Lower lobe of right lung (tissue), 2 donors: ENCODE data around the gene TRMT11. TPM values are rescaled to one million over a fixed set of nuclear protein-coding genes. Genes with fewer than 3 reads are reported as not detected.

ENCODE experiments used
- ATAC-seq, 2 donors: fragments of 200-7000 bp; cut with Tn5 transposase; one replicate each; pipeline ENCODE4 v1.9.1; 2020 to 2022; ENCODE audit warnings: mild to moderate bottlenecking in 2 of 2, moderate library complexity in 2 of 2
- DNase-seq: peaks from one replicate; pipeline ENCODE4 v3.0.0-alpha.2; 2020
- H3K27ac ChIP-seq: fragments of 200-600 bp; one replicate; pipeline ENCODE4 v1.8.0; 2022
- H3K27me3 ChIP-seq: fragments of 200-600 bp; one replicate; pipeline ENCODE4 v1.8.0; 2022; ENCODE audit warnings: low read depth
- H3K36me3 ChIP-seq: fragments of 200-600 bp; one replicate; pipeline ENCODE4 v1.8.0; 2022; ENCODE audit warnings: mild to moderate bottlenecking
- H3K4me1 ChIP-seq: fragments of 200-600 bp; one replicate; pipeline ENCODE4 v1.8.0; 2022
- H3K4me3 ChIP-seq: fragments of 200-600 bp; one replicate; pipeline ENCODE4 v1.8.0; 2022; ENCODE audit warnings: mild to moderate bottlenecking
- H3K9me3 ChIP-seq: fragments of 200-600 bp; one replicate; pipeline ENCODE4 v1.8.0; 2022
- intact Hi-C: fragments of 100-400 bp; cut with DNase I; formaldehyde crosslinking; loops from one replicate; pipeline ENCODE4 v1.11.0; 2022
- total RNA-seq: library from RNA; stranded (reverse); fragmentation: NEBNext Ultra II Directional; extraction: Animal tissue kit (Norgen Biotek cat#: 25700); gene quantifications from one replicate; pipeline ENCODE4 v1.2.1, GENCODE V29; 2021
- TF ChIP-seq, protein P1 (sequence below): fragments of 200-600 bp; IDR thresholded peaks from one replicate; pipeline ENCODE4 v1.8.0; 2022; ENCODE audit warnings: antibody characterized with exemption, mild to moderate bottlenecking
- donor health status: DM: no; HTN: yes; CAD: no; lungs with severe emphysema.

TRMT11 gene
- total RNA-seq, 1 donor from 2014 or later, result 17.1 TPM

- DNase-seq (no peak), ATAC-seq (peak; percentile 8 to 31)
- Histone ChIP-seq H3K36me3 (no peaks in the 10 kb centered on the region), H3K27ac (peak overlapping the region; percentile 86), H3K27me3 (no peaks in the 10 kb centered on the region), H3K9me3 (no peaks in the 10 kb centered on the region), H3K4me1 (peaks cover 21% of the 10 kb centered on the region), H3K4me3 (peak overlapping the region; percentile 85)
- intact Hi-C loops, result no loop called here
- TF ChIP-seq, protein P1, sequence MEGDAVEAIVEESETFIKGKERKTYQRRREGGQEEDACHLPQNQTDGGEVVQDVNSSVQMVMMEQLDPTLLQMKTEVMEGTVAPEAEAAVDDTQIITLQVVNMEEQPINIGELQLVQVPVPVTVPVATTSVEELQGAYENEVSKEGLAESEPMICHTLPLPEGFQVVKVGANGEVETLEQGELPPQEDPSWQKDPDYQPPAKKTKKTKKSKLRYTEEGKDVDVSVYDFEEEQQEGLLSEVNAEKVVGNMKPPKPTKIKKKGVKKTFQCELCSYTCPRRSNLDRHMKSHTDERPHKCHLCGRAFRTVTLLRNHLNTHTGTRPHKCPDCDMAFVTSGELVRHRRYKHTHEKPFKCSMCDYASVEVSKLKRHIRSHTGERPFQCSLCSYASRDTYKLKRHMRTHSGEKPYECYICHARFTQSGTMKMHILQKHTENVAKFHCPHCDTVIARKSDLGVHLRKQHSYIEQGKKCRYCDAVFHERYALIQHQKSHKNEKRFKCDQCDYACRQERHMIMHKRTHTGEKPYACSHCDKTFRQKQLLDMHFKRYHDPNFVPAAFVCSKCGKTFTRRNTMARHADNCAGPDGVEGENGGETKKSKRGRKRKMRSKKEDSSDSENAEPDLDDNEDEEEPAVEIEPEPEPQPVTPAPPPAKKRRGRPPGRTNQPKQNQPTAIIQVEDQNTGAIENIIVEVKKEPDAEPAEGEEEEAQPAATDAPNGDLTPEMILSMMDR, result no peak
Observed at GRCh38 chr6:125987026-125987617, 782 bp downstream of the TRMT11 start.

DNA sequence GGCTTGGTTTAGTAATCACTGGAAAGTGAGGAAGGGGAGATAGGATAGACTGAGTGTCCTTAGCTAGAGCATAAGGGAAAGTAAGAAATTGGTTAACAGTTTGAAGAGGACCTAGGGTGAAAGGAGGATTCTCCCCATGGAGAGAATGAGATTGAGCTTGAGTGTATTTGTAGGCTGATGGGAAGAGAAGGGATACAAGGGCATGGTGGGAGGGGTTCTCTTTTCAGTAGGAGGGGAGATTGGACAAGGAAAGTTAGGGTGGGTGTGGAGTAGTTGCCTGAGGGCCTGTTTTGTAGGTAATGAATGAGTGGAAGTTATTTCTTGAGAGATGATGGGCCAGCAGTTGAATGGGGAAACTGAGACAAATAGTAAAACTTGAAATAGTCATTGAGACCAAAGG, 1.9 kb downstream of the TRMT11 start:
- no peak overlapping the region for H3K4me3 ChIP-seq
- H3K27ac ChIP-seq, result no peak overlapping the region
- TF ChIP-seq, protein P1, result no peak

GRCh38 chr6:125989631-125990030, 3.3 kb downstream of the TRMT11 start:
- Histone ChIP-seq H3K4me3 (no peak overlapping the region), H3K4me1 (peaks cover 21% of the 10 kb centered on the region), H3K36me3 (no peaks in the 10 kb centered on the region), H3K9me3 (no peaks in the 10 kb centered on the region), H3K27ac (no peak overlapping the region), H3K27me3 (no peaks in the 10 kb centered on the region)
- DNase-seq, result no peak
- intact Hi-C loops, result no loop called here
- TF ChIP-seq, protein P1, result no peak
- ATAC-seq, result no peak

More for the DNA sequence above, 1.9 kb downstream of the TRMT11 start:
- DNase-seq, result no peak
- Histone ChIP-seq H3K27me3 (no peaks in the 10 kb centered on the region), H3K36me3 (no peaks in the 10 kb centered on the region), H3K4me1 (peaks cover 21% of the 10 kb centered on the region), H3K9me3 (no peaks in the 10 kb centered on the region)
- no peak for ATAC-seq
- intact Hi-C loops, result no loop called here

DNA sequence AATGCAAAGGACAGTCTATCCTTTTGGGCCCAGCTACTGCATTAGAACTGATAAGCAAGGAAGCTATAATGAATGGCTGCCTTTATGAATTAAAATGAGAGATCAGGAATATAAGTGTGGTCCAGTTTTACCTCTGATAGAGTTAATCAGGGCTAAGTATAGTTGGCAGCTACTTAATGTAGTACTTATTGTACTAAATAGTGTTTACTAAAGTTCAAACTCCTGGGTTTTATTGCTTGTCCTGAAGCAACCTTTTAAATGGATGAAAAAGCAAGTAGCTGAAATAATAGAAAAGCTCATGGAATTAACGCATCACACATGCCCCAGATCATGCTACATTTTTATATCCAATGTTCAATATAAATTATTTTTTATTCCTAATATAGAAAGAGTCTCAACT, 5.3 kb downstream of the TRMT11 start:
- no peak for ATAC-seq

DNA sequence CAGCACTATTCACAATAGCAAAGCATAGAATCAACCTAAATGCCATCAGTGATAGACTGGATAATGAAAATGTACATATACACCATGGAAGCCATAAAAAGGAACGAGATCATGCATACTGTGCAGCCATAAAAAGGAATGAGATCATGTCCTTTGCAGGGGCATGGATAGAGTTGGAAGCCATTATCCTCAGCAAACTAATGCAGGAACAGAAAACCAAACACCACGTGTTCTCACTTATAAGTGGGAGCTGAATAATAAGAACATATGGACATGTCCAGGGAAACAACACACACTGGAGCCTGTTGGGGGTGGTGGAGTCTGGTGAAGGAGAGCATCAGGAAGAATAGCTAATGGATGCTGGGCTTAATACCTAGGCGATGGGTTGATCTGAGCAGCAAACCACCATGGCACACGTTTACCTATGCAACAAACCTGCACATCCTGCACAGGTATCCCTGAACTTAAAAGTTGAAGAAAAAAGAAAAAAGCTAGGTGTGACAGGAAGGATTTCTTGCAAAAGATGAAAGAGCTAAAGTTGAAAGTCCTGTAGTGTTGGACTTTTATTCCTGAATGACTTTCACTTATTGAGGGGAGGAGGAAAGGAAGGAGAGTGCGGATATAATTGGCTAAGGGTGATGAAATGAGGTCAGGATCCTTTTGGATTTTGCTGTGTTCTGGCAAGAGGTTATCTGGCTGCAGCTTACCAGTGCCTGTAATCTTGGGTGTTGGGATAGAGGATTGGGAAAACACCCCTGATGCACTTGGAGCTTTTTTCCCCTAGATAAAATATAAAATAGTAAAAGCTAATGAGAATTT, 8.5 kb downstream of the TRMT11 start:
- peaks cover 8% of the 10 kb centered on the region for H3K4me1 ChIP-seq
- no peak overlapping the region for H3K27ac ChIP-seq
- ATAC-seq, result peak in 1 of 2 donors; percentile 13
- peaks cover 21% of the 10 kb centered on the region for H3K36me3 ChIP-seq
- no peak for DNase-seq
- H3K9me3 ChIP-seq, result no peaks in the 10 kb centered on the region
- no peak overlapping the region for H3K4me3 ChIP-seq
- TF ChIP-seq, protein P1, result no peak
- intact Hi-C loops, result no loop called here
- no peaks in the 10 kb centered on the region for H3K27me3 ChIP-seq

More for the DNA sequence above, 5.3 kb downstream of the TRMT11 start:
- H3K27ac ChIP-seq, result no peak overlapping the region
- no peak overlapping the region for H3K4me3 ChIP-seq
- DNase-seq, result no peak
- H3K36me3 ChIP-seq, result no peaks in the 10 kb centered on the region
- intact Hi-C loops, result no loop called here
- peaks cover 18% of the 10 kb centered on the region for H3K4me1 ChIP-seq
- H3K27me3 ChIP-seq, result no peaks in the 10 kb centered on the region
- TF ChIP-seq, protein P1, result no peak
- no peaks in the 10 kb centered on the region for H3K9me3 ChIP-seq
